ENCODE results near the gene P3H4.

The P3H4 gene

DNA sequence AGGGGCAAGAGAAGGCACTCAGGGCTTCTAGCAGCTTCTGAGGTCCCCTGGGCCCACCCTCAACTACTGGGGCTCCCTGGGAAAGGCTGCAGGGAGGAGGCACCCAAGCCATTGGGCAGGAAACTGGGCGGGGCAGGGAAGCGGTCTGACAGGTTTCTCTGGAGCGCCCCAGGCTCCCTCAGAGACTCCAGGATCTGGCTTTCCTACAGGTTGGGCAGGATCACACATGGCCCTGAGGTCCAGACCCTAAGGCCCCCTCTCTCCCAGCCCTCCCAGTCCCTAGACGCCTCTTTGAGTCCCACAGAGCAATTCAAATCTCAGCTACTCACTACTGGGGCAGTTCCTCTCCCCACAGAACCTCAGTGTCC is 39.5 kb downstream of the P3H4 start:
- TF ChIP-seq POLR2A (IDR thresholded peaks at IDR 0.05; ENCODE audit: low read depth, low read length), result no peak
- no peak for TF ChIP-seq POLR2AphosphoS5 (IDR thresholded peaks at IDR 0.05; ENCODE audit: low read depth, low read length)
- no peak for TF ChIP-seq TAF1 (IDR thresholded peaks at IDR 0.05; ENCODE audit: borderline replicate concordance, low read depth, low read length)
- FAIRE-seq, result no peak
- no peak for DNase-seq (ENCODE audit: insufficient read length)

DNA sequence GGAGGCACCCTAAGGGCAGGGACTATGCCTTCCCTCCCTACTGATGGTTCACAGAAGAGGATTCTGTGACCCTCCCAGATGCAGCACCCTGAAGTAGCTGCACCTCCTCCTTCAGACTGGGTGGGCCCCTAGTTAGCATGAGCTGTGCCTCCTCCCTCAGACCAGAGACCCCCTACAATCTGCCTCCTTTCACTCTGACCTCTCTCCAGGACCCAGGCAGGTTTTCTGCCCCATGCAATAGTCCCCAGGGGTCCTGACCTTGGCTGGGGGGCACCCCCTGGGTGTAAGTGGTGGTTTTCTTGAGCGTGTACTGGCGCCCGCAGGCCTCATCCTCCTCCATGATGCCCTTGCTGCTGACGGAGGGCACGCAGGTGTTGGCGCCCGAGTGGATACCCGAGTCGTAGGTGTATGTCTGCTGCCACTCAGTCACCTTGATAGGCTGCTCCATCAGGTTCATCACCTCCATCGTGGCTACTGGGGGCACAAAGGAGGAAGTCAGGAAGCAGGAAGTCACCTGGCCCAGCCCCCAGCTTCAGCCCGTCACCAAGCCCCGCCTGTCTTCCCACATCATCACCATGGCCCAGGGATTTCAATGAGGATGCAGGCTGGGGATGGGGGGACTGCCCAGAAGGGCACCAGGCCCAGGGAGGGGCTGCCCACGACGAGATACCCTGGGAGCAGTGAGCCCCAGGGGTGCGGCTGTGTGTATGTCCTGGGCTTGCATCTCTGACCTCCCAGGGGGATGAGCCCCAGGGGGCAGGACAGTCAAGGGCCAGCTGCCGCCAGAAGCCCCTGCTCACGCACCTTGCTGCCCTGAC is 40.2 kb downstream of the P3H4 start:
- FAIRE-seq (no peak), DNase-seq (ENCODE audit: insufficient read length) (no peak)
- TF ChIP-seq POLR2A (IDR thresholded peaks at IDR 0.05; ENCODE audit: low read depth, low read length), result no peak
- no peak for TF ChIP-seq TAF1 (IDR thresholded peaks at IDR 0.05; ENCODE audit: borderline replicate concordance, low read depth, low read length)
- TF ChIP-seq POLR2AphosphoS5 (IDR thresholded peaks at IDR 0.05; ENCODE audit: low read depth, low read length), result no peak

DNA sequence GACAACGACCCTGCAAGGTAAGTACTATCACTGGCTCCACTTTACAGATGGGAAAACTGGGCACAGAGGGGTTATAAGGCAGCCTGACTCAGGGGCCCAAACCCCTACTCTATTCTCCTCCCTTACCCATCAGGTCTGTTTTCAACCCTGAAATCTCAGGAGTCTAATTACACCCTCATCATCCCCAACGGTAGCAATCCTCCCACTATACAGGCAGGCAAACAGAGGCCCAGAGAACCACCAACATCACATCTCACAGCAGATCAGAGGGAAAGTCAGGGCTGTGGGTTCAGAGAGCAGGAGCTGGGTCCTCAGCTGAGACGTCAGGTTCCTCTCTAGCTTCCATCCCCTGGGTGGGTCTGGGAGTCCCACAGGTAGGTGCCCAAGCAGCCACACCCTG is 41.8 kb downstream of the P3H4 start:
- DNase-seq (ENCODE audit: insufficient read length) (no peak), FAIRE-seq (no peak)
- TF ChIP-seq POLR2AphosphoS5 (IDR thresholded peaks at IDR 0.05; ENCODE audit: low read depth, low read length), result no peak

DNA sequence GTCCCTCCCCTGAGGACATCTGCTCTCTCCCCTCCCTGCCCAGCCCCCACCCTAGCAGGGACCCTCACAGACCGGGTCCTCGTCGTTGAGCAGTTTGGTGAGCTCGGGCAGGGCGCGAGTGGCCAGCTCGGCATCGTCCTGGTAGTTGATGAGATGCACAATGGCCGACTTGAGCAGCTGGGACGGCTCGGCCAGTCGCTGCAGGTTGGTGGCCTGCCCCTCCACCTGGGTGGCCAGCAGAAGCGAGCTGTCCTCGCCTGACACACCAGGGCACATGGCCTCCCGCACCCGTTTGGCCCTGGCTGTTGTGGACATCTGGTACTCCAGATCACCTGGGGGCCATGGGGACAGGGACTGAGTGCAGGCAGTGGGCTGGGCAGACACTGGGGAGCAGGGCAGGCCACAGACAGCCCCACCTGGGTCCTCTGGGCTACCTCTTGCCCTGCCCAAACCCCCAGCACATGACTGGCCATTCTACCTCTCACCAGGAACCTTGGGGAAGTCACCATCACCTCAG is 42.3 kb downstream of the P3H4 start:
- no peak for TF ChIP-seq TAF1 (IDR thresholded peaks at IDR 0.05; ENCODE audit: borderline replicate concordance, low read depth, low read length)
- TF ChIP-seq POLR2A (IDR thresholded peaks at IDR 0.05; ENCODE audit: low read depth, low read length), result no peak
- no peak for DNase-seq (ENCODE audit: insufficient read length)
- no peak for FAIRE-seq

DNA sequence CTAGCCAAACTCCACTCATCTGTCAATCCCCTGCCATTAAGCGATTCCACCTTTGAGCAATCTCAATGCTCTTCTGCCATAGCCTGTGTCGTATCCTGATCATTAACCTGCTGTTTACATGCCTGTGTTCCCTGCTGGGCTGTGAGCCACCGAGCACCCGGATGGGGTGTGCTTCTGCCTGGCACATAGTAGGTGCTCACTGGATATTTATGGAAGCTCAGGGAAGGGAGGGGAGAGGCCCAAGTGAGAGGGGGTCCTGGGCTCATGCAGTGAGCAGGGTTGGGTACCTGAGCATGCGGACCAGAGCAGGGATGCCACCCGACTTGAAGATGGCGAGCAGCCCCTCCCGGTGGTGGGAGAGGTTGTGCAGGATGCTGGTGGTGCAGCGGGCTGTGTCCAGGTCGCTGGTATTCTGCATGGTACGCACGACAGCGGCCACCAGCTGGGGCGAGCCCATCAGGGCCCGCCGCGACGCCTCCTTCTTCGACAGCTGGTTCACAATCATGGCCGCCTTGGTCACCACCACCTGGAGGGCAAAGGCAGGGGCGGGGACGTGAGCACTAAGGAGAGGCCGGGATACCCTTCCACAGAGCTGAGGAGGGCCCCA is 43.0 kb downstream of the P3H4 start:
- no peak for DNase-seq (ENCODE audit: insufficient read length)
- TF ChIP-seq POLR2A (IDR thresholded peaks at IDR 0.05; ENCODE audit: low read depth, low read length) (no peak), POLR2AphosphoS5 (IDR thresholded peaks at IDR 0.05; ENCODE audit: low read depth, low read length) (no peak), TAF1 (IDR thresholded peaks at IDR 0.05; ENCODE audit: borderline replicate concordance, low read depth, low read length) (no peak)
- FAIRE-seq, result no peak

DNA sequence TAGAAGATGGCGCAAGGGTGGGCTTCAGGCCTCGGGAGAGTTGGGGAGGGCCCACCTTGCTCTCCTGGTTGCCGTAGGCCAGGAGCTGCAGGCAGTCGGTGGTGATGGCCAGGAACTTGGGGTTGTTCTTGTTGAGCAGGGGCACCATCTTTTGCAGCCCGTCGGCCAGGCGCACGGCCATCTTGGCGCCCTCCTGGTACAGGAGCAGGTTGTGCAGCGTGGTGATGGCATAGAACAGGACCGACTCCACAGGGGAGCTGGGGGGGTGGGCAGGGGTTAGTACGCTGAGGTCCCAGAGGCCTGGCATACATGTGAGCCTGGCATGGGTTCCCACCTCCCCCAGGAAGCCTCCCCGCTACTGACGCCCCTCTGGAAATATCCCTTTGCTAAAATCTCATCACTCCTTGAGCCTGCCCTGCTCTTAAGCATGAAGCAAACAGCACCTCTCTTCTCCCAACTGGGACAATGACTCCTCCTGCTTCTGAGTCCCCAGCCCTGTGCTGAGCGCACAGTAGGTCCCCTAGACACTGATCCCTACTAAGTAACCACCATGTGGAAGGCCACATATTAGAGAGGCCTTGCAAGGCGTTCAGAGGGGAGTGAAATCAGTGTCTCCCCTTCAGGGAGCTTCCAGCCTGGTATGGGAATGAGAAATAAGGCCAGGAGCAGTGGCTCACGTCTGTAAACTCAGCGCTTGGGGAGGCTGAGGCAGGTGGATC is 44.3 kb downstream of the P3H4 start:
- DNase-seq (ENCODE audit: insufficient read length) (no peak), FAIRE-seq (no peak)
- TF ChIP-seq POLR2AphosphoS5 (IDR thresholded peaks at IDR 0.05; ENCODE audit: low read depth, low read length) (no peak), POLR2A (IDR thresholded peaks at IDR 0.05; ENCODE audit: low read depth, low read length) (no peak), TAF1 (IDR thresholded peaks at IDR 0.05; ENCODE audit: borderline replicate concordance, low read depth, low read length) (no peak)

DNA sequence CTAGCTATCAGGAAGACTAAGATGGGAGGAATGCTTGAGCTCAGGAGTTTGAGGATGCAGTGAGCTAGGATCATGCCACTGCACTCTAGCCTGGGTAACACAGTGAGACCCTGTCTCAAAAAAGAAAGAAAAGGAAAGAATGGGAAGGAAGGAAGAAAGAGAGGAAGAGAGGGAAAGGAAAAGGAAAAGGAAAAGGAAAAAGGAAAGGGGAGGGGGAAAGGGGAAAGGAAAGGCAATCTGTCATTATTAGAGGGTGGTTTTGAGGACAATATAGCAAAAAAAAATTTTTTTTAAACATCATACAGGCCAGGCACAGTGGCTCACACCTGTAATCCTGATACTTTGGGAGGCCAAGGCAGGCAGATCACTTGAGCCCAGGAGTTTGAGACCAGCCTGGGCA is 45.6 kb downstream of the P3H4 start:
- DNase-seq (ENCODE audit: insufficient read length) (no peak), FAIRE-seq (no peak)
- TF ChIP-seq TAF1 (IDR thresholded peaks at IDR 0.05; ENCODE audit: borderline replicate concordance, low read depth, low read length) (no peak), POLR2AphosphoS5 (IDR thresholded peaks at IDR 0.05; ENCODE audit: low read depth, low read length) (no peak), POLR2A (IDR thresholded peaks at IDR 0.05; ENCODE audit: low read depth, low read length) (no peak)

DNA sequence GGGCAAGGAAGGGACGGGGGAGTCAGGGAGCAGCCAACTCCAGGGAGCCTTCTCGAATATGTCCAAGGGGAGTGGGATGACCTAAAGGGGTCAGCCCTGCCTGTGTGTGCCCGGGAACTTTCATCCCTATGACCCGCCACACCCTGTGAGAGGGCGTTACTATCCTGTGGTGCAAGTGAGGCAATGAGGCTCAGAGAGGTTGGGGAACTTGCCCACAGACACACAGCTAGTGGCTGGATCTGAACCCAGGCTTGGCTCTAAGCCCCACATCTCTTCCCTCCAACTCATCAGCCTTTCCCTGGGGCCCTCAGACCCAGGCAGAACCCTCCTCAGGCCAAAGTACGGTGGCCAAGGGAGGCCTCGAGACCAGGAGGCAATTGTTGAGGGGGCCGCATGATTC is 48.4 kb downstream of the P3H4 start:
- DNase-seq (ENCODE audit: insufficient read length) (no peak), FAIRE-seq (no peak)
- TF ChIP-seq POLR2A (IDR thresholded peaks at IDR 0.05; ENCODE audit: low read depth, low read length), result no peak
- TF ChIP-seq TAF1 (IDR thresholded peaks at IDR 0.05; ENCODE audit: borderline replicate concordance, low read depth, low read length), result no peak
- no peak for TF ChIP-seq POLR2AphosphoS5 (IDR thresholded peaks at IDR 0.05; ENCODE audit: low read depth, low read length)

DNA sequence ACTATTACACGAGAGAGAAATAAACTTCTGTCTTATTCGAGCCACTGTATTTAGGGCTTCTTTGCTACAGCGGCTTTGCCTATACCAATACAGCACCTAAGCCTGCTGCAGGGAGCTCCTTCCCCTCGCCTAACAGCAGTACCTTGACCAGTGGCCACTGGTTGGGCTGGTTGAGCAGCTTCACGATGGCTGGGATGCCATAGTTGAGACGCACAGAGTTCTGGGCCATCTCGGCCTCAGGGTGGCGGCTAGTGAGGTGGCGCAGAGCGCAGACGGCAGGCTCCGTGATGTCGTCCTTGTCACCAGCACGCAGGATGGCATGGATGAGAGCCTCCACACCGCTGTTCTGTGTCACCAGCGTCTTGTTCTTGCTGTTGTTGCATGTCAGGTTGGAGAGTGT is 48.9 kb downstream of the P3H4 start:
- FAIRE-seq, result no peak
- no peak for TF ChIP-seq POLR2AphosphoS5 (IDR thresholded peaks at IDR 0.05; ENCODE audit: low read depth, low read length)
- no peak for TF ChIP-seq TAF1 (IDR thresholded peaks at IDR 0.05; ENCODE audit: borderline replicate concordance, low read depth, low read length)
- no peak for TF ChIP-seq POLR2A (IDR thresholded peaks at IDR 0.05; ENCODE audit: low read depth, low read length)
- no peak for DNase-seq (ENCODE audit: insufficient read length)

DNA sequence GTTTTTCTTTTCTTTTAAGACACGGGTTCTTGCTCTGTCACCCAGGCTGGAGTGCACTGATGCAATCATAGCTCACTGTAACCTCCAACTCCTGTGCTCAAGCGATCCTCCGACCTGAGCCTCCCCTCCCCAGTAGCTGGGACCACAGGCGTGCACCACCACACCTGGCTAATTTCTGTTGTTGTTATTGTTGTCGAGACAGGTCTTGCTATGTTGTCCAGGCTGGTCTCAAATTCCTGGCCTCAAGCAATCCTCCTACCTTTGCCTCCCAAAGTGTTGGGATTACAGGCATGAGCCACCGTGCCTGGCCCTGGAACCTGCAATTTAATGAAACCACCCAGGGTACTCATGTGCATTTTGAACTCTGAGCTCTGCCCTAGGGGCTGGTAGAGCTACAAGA is 49.4 kb downstream of the P3H4 start:
- no peak for FAIRE-seq
- DNase-seq (ENCODE audit: insufficient read length), result no peak
- TF ChIP-seq POLR2AphosphoS5 (IDR thresholded peaks at IDR 0.05; ENCODE audit: low read depth, low read length) (no peak), POLR2A (IDR thresholded peaks at IDR 0.05; ENCODE audit: low read depth, low read length) (no peak), TAF1 (IDR thresholded peaks at IDR 0.05; ENCODE audit: borderline replicate concordance, low read depth, low read length) (no peak)

DNA sequence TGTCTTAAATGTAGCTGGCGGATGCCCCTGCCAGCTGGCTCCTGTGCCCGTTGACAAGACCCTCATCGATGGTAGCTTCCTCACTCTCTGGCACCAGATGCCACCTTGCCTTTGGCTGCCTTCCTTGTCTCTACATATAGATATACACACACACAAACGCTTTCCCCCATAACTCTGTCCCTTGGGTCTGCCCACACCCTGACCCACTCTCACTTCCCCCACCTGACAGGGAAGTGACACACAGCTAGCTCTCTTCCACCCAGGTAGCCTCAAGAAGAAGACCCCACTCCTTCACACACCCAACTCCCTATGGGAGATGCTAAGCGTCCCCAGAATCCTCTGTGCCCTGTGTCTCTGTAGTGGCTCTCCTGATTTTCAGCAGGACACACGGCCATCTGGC is 50.9 kb downstream of the P3H4 start:
- FAIRE-seq, result no peak
- no peak for DNase-seq (ENCODE audit: insufficient read length)
- TF ChIP-seq POLR2AphosphoS5 (IDR thresholded peaks at IDR 0.05; ENCODE audit: low read depth, low read length), result no peak
- TF ChIP-seq POLR2A (IDR thresholded peaks at IDR 0.05; ENCODE audit: low read depth, low read length), result no peak
- no peak for TF ChIP-seq TAF1 (IDR thresholded peaks at IDR 0.05; ENCODE audit: borderline replicate concordance, low read depth, low read length)

DNA sequence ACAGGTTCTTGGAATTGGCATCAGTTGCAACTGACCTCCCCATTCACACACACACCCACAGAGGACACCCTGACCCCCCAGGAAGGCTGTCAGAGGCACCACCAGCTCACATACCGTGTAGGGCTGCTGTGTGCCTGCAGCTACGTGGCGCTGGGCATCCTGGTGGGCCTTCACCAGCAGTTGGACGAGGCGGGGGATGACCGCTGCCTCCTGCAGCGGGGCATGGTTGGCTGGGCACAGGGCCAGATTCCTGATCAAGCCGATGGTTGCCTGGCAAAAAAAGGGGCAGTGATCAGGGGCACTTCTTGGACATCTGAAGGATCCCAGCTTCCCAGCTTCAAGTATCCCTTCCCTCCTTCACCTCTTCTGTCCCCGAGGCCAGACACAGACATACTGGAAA is 53.1 kb downstream of the P3H4 start:
- TF ChIP-seq POLR2AphosphoS5 (IDR thresholded peaks at IDR 0.05; ENCODE audit: low read depth, low read length), result no peak
- TF ChIP-seq TAF1 (IDR thresholded peaks at IDR 0.05; ENCODE audit: borderline replicate concordance, low read depth, low read length), result no peak
- TF ChIP-seq POLR2A (IDR thresholded peaks at IDR 0.05; ENCODE audit: low read depth, low read length), result no peak
- no peak for FAIRE-seq
- no peak for DNase-seq (ENCODE audit: insufficient read length)

All from GM12892 (cell line).